ENCODE measurements around the gene LRRC1. TPM values are rescaled to one million over a fixed set of nuclear protein-coding genes. Genes with fewer than 3 reads are reported as not detected.

LRRC1 gene
- polyA plus RNA-seq, 1 donor (not counting 4 experiments of a cell fraction or from before 2014, with no cell fraction given), result 19.7 TPM

- FAIRE-seq (no peak), DNase-seq (ENCODE audit: low read depth, low spot score) (no peak)
- no peak overlapping the region for H3K27ac ChIP-seq (ENCODE audit: control insufficient read depth, insufficient read depth, low read length)
- no peak overlapping the region for H3K4me3 ChIP-seq (ENCODE audit: control insufficient read depth in 2 of 3, extremely low read depth in 1 of 3, insufficient read depth in 2 of 3, low read depth in 1 of 3, low read length in 3 of 3)
- dilution Hi-C loops (cut with MboI; ENCODE audit: extremely low pct_ligation_motif_present, low sequenced_read_pairs), result no loop called here
- H3K9ac ChIP-seq (ENCODE audit: control insufficient read depth, extremely low read depth, insufficient read depth, low read length), result no peak overlapping the region
- no peaks in the 10 kb centered on the region for H3K9me1 ChIP-seq (ENCODE audit: control insufficient read depth, extremely low read depth, insufficient read depth, low read length)
- H3K9me3 ChIP-seq (ENCODE audit: control insufficient read depth, low read depth, low read length), result no peaks in the 10 kb centered on the region
- H3K27me3 ChIP-seq (ENCODE audit: control insufficient read depth, extremely low read depth, insufficient read depth, low read length), result no peaks in the 10 kb centered on the region
- H3K79me2 ChIP-seq (ENCODE audit: control insufficient read depth, insufficient read depth, low read length), result peaks cover 63% of the 10 kb centered on the region
- no peak for TF ChIP-seq CTCF (optimal IDR thresholded peaks at IDR 0.05 in 1 of 3, IDR thresholded peaks at IDR 0.05 in 1 of 3, conservative IDR thresholded peaks at IDR 0.05 in 1 of 3; ENCODE audit: extremely low read depth in 1 of 3, insufficient read depth in 2 of 3, low read length in 3 of 3)
- no peak for TF ChIP-seq EZH2 (IDR thresholded peaks at IDR 0.05; ENCODE audit: low read length)
- no peaks in the 10 kb centered on the region for H4K20me1 ChIP-seq (ENCODE audit: control insufficient read depth, extremely low read depth, insufficient read depth, low read length)
- no peaks in the 10 kb centered on the region for H3K4me1 ChIP-seq (ENCODE audit: control insufficient read depth, extremely low read depth, insufficient read depth, low read length)
- no peaks in the 10 kb centered on the region for H3K36me3 ChIP-seq (ENCODE audit: control insufficient read depth in 2 of 2, extremely low read depth in 1 of 2, insufficient read depth in 2 of 2, low read length in 2 of 2)
- H2AFZ ChIP-seq (ENCODE audit: control insufficient read depth, low read length), result no peak overlapping the region
- no peak overlapping the region for H3K4me2 ChIP-seq (ENCODE audit: control insufficient read depth, extremely low read depth, insufficient read depth, low read depth, low read length)
Measured at GRCh38 chr6:53868626-53869025, 73.8 kb downstream of the LRRC1 start.

GRCh38 chr6:53869964-53870363 is 75.2 kb downstream of the LRRC1 start:
- no peaks in the 10 kb centered on the region for H3K9me1 ChIP-seq (ENCODE audit: control insufficient read depth, extremely low read depth, insufficient read depth, low read length)
- H3K36me3 ChIP-seq (ENCODE audit: control insufficient read depth in 2 of 2, extremely low read depth in 1 of 2, insufficient read depth in 2 of 2, low read length in 2 of 2), result no peaks in the 10 kb centered on the region
- DNase-seq (ENCODE audit: low read depth, low spot score) (no peak), FAIRE-seq (peak; percentile 81)
- no peak overlapping the region for H3K4me2 ChIP-seq (ENCODE audit: control insufficient read depth, extremely low read depth, insufficient read depth, low read depth, low read length)
- no peak overlapping the region for H3K9ac ChIP-seq (ENCODE audit: control insufficient read depth, extremely low read depth, insufficient read depth, low read length)
- no peaks in the 10 kb centered on the region for H4K20me1 ChIP-seq (ENCODE audit: control insufficient read depth, extremely low read depth, insufficient read depth, low read length)
- no peak for TF ChIP-seq CTCF (optimal IDR thresholded peaks at IDR 0.05 in 1 of 3, IDR thresholded peaks at IDR 0.05 in 1 of 3, conservative IDR thresholded peaks at IDR 0.05 in 1 of 3; ENCODE audit: extremely low read depth in 1 of 3, insufficient read depth in 2 of 3, low read length in 3 of 3)
- dilution Hi-C loops (cut with MboI; ENCODE audit: extremely low pct_ligation_motif_present, low sequenced_read_pairs), result no loop called here
- H3K27ac ChIP-seq (ENCODE audit: control insufficient read depth, insufficient read depth, low read length), result no peak overlapping the region
- H3K27me3 ChIP-seq (ENCODE audit: control insufficient read depth, extremely low read depth, insufficient read depth, low read length), result no peaks in the 10 kb centered on the region
- H3K4me1 ChIP-seq (ENCODE audit: control insufficient read depth, extremely low read depth, insufficient read depth, low read length), result no peaks in the 10 kb centered on the region
- H3K9me3 ChIP-seq (ENCODE audit: control insufficient read depth, low read depth, low read length), result no peaks in the 10 kb centered on the region
- no peak overlapping the region for H3K4me3 ChIP-seq (ENCODE audit: control insufficient read depth in 2 of 3, extremely low read depth in 1 of 3, insufficient read depth in 2 of 3, low read depth in 1 of 3, low read length in 3 of 3)
- peaks cover 58% of the 10 kb centered on the region for H3K79me2 ChIP-seq (ENCODE audit: control insufficient read depth, insufficient read depth, low read length)
- no peak overlapping the region for H2AFZ ChIP-seq (ENCODE audit: control insufficient read depth, low read length)

All from keratinocyte (primary cell).